Measurements from ENCODE around the gene DIRAS1.

GRCh38 chr19:2755811-2756210 lies 34.6 kb upstream of the DIRAS1 start:
- TF ChIP-seq, protein P1, sequence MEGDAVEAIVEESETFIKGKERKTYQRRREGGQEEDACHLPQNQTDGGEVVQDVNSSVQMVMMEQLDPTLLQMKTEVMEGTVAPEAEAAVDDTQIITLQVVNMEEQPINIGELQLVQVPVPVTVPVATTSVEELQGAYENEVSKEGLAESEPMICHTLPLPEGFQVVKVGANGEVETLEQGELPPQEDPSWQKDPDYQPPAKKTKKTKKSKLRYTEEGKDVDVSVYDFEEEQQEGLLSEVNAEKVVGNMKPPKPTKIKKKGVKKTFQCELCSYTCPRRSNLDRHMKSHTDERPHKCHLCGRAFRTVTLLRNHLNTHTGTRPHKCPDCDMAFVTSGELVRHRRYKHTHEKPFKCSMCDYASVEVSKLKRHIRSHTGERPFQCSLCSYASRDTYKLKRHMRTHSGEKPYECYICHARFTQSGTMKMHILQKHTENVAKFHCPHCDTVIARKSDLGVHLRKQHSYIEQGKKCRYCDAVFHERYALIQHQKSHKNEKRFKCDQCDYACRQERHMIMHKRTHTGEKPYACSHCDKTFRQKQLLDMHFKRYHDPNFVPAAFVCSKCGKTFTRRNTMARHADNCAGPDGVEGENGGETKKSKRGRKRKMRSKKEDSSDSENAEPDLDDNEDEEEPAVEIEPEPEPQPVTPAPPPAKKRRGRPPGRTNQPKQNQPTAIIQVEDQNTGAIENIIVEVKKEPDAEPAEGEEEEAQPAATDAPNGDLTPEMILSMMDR (IDR thresholded peaks at IDR 0.05), result no peak
- TF ChIP-seq POLR2A (IDR thresholded peaks at IDR 0.05), result no peak
